Cortex of kidney (tissue), 1 donor: ENCODE measurements around the gene TNN.

Experiments used
- DNase-seq: peaks from one replicate; lab custom pipeline; 2025; lab: John Stamatoyannopoulos, UW

TNN gene

DNA sequence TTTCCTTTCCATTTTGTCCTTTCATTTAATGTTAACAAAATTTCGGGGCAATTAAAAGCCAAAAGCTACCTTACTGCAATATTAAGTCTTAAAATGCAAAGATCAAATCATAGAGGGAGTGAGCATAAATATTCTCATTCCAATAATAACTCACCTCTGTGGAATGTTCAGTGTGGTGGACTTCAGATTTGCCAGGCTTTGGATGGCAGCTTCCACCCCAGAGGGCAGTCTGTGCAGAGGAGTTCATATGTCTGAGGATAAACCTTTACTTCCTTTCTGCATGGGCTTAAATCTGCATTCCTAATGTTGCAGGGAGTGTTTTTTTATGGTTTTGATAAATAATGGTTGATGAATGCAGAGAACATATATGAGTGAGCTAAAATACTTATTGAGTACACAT, 108.6 kb downstream of the TNN start:
- DNase-seq = no peak

DNA sequence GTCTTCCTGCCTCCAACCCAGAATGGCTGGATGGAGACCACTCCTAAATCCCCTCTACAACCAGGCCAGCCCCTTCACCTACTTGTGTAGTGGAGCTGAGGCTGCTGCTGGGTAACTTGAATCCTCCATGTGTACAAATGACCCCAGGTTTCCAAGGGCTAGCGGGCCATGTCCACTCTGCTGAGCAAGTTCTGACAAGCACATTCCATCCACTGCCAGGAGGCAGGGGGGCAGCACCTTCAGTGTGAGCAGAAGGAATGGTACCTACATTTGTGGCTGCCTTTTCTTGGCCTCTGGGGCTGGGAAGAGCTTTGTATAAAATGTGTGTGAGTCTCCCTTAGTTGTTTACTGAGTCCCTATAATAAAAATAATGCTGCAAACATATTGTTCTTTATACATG, 110.4 kb downstream of the TNN start:
- no peak for DNase-seq

DNA sequence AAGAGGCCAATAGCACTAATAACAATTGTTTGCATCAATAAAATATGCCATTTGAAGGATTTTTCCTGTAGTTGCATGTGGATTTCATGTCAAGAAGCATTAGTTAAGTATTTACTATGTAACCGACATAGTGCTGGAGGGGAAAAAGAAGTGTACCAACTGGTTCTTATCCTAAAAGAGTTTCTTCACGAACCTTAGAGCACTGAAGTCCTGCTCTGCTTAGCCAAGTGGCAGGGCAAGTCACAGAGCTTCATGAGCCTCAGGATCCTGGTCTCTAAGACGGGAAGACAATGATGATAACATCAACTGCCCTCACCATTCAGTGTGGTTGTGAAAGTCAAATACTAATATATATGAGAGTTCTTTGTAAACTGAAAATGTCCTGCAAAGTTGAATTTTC, 110.8 kb downstream of the TNN start:
- no peak for DNase-seq

DNA sequence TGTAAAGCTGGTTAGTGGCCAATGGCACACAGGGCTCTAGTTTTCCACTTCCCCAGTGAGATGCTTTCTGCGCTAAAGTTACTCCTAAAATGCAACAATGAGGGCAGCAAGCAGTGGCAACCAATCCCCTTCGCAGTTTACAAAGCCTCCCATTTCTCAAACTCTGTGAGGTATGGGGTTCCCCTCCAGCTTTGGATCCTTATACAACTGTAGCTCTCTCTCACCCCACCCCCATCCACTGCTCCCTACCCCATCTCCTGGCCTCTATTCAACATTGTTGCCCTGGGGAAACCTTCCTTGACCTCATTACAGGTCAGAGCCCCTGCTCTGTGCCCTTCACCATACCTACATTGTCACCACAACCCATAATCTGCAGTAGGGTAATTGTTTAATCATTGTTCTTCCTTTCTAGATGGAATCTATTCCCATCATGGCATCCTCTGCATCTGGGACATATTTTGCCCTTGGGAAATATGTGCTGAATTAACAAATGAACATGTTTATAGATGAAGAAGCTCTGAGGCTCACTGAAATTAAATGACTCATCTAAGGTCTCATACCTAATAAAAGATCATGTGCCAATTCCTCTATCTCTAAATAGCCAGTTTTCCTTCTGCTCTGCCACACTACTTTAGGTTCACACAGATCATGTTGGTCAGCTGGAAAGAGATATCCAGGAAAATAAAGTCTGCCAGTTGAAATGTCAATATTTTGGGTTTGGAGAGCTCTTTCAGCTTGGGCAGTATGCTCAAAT, 112.4 kb downstream of the TNN start:
- DNase-seq = no peak

DNA sequence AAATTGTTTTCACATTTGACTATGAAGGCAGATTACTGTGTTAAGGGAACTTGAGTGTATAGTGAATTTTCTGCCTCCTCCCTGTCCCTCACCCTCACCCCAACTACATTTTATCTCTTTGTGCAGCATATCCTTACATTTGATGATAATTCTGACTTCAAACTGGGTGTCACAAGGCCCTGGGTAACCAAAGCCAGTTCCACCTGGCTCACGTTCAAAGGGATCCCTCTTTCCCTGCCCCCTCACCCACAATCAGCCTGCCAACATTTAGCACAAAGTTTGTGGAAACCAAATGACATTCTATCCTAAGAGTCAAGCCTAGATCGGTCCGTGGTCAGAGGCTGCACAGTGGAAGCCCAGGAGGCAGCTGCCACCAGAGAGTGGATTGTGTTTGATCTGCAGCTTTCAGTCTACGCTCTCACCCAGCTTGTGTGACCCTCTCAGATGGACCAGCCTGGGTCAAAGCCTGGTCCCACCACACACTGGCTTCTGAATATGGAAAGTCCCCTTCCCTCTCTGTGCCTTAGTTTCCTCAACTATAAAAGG, 114.6 kb downstream of the TNN start:
- DNase-seq = no peak

DNA sequence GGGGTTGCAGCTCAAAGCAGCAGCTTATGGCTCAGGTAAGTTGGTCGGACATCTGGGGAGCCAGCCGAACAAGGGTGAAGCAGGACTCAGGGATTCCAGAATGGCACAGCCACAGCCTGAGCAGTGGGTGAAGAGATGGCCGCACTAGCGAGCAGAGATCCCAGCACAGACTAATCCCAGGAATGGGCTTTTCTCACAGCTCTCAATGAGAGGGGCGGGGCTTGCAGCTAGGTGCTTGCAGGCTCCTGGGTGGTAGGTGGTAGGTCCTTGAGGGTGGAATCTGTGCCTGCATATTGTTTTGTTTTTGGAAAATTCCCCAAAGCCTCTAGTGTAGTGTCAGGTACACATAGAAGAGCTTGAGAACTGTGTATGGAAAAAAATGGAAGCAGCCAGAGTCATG, 116.0 kb downstream of the TNN start:
- DNase-seq = no peak

DNA sequence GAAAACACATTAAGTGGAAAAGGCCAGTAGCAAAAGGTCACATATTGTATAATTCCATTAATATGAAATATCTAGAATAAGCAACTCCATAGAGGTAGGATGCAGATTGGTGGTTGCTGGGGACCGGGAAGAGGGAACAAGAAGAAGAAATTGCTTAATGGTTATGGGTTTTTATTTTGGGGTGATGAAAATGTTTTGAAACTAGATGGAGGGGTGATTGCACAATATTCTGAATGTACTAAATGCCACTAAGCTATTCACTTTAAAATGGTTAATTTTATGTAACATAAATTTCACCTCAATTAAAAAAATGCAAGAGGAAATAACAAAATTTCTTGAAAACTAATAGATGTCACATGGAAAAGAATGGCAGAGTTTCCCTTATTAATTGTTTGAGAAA, 118.3 kb downstream of the TNN start:
- no peak for DNase-seq

DNA sequence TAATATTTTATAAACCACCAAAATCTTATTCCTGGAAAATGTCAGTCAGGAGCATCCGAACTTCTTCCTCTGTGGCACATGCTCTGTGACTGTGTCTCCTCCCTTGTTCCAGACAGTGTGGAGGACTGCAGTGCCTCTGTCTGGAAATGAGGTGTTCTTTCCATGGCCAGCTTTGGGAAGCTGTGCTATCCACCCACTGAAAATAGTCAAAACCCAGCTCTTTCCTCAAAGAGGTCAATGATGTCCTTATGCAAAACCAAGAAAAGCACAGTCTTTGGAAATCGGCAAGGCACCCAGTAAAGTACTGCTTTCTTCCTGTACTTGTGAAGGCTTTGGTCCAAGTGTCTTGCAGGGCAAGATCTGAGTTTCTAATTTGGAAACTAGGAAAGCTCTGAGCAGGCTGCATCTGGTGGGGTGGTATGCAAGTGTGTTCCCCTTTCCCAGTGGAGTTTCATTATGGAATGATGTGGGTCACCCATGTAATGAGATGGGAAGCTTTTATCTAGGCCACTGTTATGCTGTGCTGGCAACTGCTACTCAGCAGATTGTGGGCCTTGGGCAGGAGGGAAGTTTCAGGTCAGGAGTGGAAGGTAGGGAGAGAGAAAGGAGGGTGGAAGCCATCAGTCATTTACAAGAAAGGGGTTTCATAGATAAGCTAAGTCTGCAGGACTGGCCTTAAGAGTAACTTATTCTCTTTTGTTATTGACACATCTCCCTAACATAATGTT, 119.0 kb downstream of the TNN start:
- DNase-seq = no peak

DNA sequence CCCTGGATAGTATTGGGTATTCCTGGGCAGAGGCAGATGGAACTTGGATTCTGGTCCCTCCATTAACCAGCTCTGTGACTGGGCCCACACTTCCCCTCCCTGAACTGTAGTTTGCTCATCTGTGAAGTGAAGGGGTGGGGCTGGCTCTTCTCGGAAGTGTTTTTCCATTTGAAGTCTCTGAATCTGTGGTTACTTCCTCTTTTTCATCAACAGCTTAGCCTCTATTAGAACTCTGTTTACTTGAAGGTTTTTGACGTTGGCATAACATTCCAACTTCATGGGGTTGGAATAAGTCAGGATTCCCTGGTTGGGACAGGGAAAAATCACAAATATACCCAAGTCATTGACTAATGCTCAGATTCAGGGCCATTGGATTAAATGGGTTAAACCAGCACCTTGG, 121.3 kb downstream of the TNN start:
- no peak for DNase-seq

DNA sequence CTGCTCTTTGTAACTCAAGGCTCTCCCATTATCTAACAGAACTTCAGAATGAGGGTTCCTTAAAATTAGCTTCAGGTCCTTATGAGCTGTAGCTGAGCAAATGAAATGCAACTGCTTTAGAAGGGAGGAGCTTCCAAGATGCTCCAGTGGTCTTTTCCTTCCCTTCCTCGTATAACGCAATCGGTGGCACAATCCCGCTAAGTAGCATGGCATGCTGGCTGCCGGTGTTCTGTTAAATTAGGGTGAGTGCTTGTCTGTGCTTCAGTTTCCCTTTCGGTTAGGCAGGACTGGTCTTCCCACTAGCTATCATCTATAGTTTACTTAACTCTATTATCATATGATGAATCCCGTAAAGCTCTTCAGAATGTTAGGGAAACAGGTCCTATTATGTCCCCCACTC, 124.0 kb downstream of the TNN start:
- DNase-seq = no peak

DNA sequence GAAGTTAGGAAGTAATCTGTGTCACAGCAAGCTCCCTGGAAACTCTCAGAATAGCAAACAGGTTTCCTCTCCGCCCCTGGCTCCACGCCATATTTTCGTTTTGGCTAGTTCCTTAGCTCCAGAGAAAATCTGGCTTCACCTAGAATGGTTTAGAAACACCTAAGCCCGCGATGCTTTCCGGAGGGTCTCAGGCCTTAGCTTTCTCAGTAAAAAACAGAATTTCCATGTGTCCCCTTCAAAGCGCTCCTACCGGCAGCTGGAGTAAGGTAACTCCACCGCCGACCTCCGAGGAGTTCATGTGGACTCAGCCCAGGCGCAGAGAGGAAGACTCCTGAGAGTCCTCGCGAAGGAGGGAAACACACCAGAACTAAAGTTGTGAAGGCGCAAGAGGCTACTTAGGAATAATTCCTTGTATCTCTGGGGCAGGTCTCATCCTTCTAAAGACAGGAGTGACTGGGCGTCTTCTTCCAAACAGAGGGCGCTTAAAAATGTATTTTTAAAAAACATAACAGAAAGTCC, 124.5 kb downstream of the TNN start:
- DNase-seq = no peak

DNA sequence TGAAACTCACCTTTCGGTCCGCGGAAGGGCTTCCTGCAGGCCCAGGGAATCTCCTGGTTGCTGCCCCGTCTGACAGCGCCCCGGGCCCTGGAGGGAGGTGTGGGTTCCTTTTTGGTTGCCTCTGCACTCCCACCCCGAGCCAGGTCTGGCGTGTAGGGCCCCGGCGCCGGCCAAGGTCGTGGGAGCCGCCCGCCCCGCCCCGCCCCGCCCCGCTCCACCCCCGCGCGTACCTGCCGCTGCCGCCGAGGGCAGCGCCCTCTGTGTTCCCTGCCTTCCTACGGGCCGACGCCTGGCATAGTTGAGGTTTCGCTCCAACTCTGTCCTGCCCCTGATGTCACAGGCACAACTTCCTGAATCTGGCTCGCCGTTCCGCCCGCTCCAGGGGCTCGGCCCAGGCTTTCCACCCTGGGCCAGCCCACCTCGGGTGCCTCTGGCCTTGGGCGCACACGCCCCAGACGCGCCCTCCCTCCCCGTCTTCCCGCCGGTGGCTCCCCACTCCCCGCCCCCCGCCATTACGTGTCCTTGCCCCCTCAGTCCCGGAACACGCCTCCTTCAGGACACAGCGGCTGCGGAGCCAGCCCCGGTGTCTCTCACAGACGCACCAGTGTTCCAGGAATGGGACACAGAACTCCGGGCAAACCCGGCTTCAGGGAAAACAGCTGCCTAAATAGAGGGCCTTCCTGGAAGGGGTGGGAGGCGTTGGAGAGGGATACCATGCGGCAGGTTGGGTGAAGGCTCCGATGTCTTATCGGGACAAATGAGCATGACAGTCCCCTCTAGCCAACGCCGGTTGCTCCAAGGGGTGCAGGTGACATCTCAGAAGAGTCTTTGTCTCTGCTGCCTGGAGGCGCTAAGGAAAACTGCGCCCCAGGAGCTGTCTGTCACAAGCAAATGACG, 125.2 kb downstream of the TNN start, which contains the start of gene KIAA0040:
KIAA0040 (minus strand) TSS at position 147 of the 897 bp plus-strand sequence. CDS start 31,763 bp downstream, outside the sequence.
- peak; percentile 23 for DNase-seq

DNA sequence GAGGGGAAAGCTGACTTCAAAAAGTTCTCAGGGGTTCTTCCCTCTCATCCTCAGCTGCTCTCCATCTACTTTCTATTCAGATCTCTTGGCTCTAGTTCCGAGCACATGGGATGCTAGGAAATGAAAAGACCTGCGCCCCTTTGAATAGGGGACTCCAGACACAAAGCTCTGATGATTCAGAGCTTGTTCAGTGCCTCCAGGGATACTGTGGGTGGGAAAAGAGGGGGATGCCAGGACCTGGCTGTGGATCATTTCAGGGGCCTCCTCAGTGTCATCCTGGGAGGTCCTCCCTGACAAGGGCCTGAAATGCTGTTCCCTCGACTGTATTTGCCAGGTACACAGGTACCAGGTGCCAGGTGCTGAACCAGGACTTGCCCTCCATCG, 125.9 kb downstream of the TNN start:
- no peak for DNase-seq

DNA sequence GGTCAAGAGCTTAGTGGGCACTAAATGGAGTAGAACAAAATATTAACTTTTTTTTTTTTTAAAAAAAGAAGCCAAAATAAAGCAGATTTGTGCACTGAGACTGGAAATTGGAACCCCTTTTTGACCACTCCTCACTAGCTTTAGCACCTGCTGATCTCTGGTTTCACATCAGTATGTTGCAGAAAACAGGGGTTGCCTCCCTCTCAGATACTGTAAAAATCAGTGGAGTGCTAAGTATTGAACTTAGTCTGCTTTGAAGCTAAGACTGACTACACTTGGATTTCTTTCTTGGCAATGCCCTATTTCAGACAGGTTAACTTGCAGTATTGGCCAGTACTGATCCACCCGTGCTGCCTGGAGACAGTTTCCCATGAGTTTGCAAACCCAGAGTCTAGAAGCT, 127.6 kb downstream of the TNN start:
- no peak for DNase-seq

DNA sequence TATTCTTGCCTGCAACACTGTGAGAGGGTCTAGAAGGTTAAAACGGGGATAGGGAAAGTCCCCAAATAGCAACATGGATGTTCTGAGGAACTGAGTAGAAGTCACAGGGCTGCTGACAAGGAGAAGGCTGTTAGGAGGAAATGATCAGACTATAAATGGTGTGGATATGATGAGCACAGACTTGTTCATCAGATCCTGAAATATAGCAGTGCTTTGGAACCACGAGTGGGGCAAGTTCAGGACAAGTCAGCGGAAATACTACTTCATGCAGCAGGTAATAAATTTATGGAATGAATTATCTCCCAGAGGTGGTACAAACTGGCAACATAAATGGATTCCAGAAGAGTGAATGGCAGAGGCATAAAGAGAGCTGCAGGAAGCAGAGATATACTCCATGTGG, 128.2 kb downstream of the TNN start:
- DNase-seq = no peak

DNA sequence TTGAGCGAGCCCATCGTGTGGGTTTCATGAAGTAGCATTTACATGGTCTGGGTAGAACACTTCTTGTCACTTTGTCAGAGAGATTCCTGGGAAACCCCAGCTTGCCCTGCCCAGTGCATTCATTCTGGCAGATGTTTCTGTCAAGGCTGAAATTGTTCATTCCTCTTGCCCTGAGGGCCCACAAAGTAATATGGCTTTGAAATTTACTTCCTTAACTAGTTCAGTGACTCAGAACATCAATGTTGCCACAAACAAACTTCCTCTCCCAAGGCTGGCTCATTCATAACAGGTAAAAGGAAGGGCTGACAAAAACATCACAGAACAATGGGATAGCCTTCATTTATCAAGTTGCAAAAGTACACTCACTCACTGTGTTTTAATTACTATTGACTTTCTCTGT, 129.9 kb downstream of the TNN start:
- DNase-seq = no peak
